Spleen (tissue), 11 donors: ENCODE data around the gene ZSWIM6. TPM values are rescaled to one million over a fixed set of nuclear protein-coding genes. Genes with fewer than 3 reads are reported as not detected.

ENCODE experiments used
- DNase-seq: peaks from one replicate; pipeline ENCODE4 v3.0.0-alpha.2; 2020
- H3K27ac ChIP-seq, 8 donors: fragments of 200-600 bp; sonication (generic) in 7 of 8; 1 replicate in 4 of 8; 2 replicates in 4 of 8; pipeline versions ENCODE4 v1.5.0 to v1.8.0; 2016 to 2021; ENCODE audit warnings: inconsistent platforms in 4 of 8, mild to moderate bottlenecking in 4 of 8, moderate library complexity in 1 of 8
- H3K27me3 ChIP-seq, 7 donors: fragments of 200-600 bp; sonication (generic) in 6 of 7; replicated peaks in 1 of 7; 1 replicate in 4 of 7; 2 replicates in 3 of 7; pipeline versions ENCODE4 v1.5.0 to v1.8.0; 2016 to 2021; ENCODE audit warnings: inconsistent platforms in 3 of 7, mild to moderate bottlenecking in 1 of 7
- H3K36me3 ChIP-seq, 6 donors: fragments of 200-600 bp; sonication (generic) in 5 of 6; 1 replicate in 4 of 6; 2 replicates in 2 of 6; pipeline versions ENCODE4 v1.5.0 to v1.8.0; 2016 to 2021; ENCODE audit warnings: inconsistent platforms in 2 of 6
- H3K4me1 ChIP-seq, 6 donors: fragments of 200-600 bp; sonication (generic) in 5 of 6; 1 replicate in 3 of 6; 2 replicates in 3 of 6; pipeline versions ENCODE4 v1.5.0 to v1.8.0; 2016 to 2021; ENCODE audit warnings: inconsistent platforms in 3 of 6
- H3K4me3 ChIP-seq, 8 donors: fragments of 200-600 bp; sonication (generic) in 7 of 8; 1 replicate in 4 of 8; 2 replicates in 4 of 8; pipeline versions ENCODE4 v1.5.0 to v1.8.0; 2016 to 2021; ENCODE audit warnings: inconsistent platforms in 4 of 8, mild to moderate bottlenecking in 4 of 8, moderate library complexity in 2 of 8
- H3K9me3 ChIP-seq, 8 donors: fragments of 200-600 bp; sonication (generic) in 7 of 8; 1 replicate in 4 of 8; 2 replicates in 4 of 8; pipeline versions ENCODE4 v1.5.0 to v1.8.0; 2016 to 2021; ENCODE audit warnings: inconsistent platforms in 4 of 8
- POLR2A ChIP-seq, 3 donors: fragments of 450-650 bp; IDR thresholded peaks; one replicate each; pipeline ENCODE4 v1.5.1; 2017; ENCODE audit warnings: antibody characterized with exemption in 3 of 3, mild to moderate bottlenecking in 1 of 3
- POLR2AphosphoS5 ChIP-seq, 3 donors: sonication (generic); formaldehyde crosslinking; IDR thresholded peaks; one replicate each; pipeline ENCODE4 v1.5.1; 2017; ENCODE audit warnings: antibody characterized with exemption in 3 of 3
- WGBS, 5 donors: extraction: QIAGEN DNeasy Blood & Tissue Kit in 3 of 5; methylation state at CpG; one replicate each; pipeline versions ENCODE4 v1.1.5 to v1.1.7; 2013 to 2018; 5-methylcytosine and 5-hydroxymethylcytosine counted together
- intact Hi-C: fragments of 100-400 bp; cut with DNase I; formaldehyde crosslinking; loops from one replicate; pipeline ENCODE4 v1.15.0; 2023; ENCODE audit warnings: low total_unique reads
- polyA plus RNA-seq, 3 donors: library from polyadenylated mRNA; stranded (reverse); fragments of 200-250 nt; gene quantifications; one replicate each; pipeline ENCODE4 v1.2.1, GENCODE V29; 2013
- total RNA-seq, 7 donors: library from RNA; depleted of rRNA in 3 of 7; stranded (reverse); fragments of >200 nt in 3 of 7; fragmentation: NEBNext Ultra II Directional in 4 of 7; extraction: Animal tissue kit (Norgen Biotek cat#: 25700) in 4 of 7; gene quantifications; one replicate each; pipeline versions ENCODE4 v1.1.0 to v1.2.1, GENCODE V29; 2016 to 2021
- TF ChIP-seq, protein P1 (sequence below), 11 experiments: fragments of 200-600 bp in 7 of 11; fragments of 450-650 bp in 4 of 11; sonication (generic) in 4 of 11; IDR thresholded peaks in 8 of 11; conservative IDR thresholded peaks in 3 of 11; 1 replicate in 7 of 11; 2 replicates in 4 of 11; pipeline versions ENCODE4 v1.4.0 to v1.8.0; 2016 to 2021; ENCODE audit warnings: antibody characterized with exemption in 11 of 11, inconsistent platforms in 4 of 11, mild to moderate bottlenecking in 1 of 11
- donor health status: healthy with polysubstance abuse.
- donor health status: DM: no; HTN: no; CAD: no; lungs with moderate emphysema.
- donor health status: DM: no; HTN: no; CAD: no.
- donor health status: Bipolar disorder and iron deficiency.
- donor health status: healthy.
- donor health status: DM: no; HTN: no; CAD: no.
- donor health status: DM: yes; HTN: yes; CAD: no.

ZSWIM6 gene
- total and polyA plus RNA-seq, 10 donors: 3.1 to 22.9 (median 16.9) TPM

DNA sequence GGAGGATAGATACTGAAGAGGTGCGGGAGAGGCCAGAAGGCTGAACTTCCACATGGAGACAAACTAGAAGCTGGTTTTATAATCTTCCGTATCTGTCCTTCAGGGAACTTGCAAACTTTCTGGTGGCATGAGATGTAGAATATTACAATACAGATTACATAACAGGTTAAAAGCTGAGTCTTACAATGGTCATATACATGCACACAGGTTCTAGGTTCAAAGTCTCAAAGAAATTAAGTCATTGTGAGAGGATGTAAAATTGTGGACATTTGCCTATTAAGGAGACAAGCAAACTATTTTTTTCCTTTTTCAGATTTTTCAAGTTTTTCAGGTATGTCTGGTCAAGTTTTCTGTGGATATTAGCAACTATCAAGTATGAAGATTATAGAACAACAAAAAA, 10.4 kb upstream of the ZSWIM6 start:
- intact Hi-C loops: no loop called here
- TF ChIP-seq POLR2A (IDR thresholded peaks at IDR 0.05): no peak
- TF ChIP-seq, protein P1, sequence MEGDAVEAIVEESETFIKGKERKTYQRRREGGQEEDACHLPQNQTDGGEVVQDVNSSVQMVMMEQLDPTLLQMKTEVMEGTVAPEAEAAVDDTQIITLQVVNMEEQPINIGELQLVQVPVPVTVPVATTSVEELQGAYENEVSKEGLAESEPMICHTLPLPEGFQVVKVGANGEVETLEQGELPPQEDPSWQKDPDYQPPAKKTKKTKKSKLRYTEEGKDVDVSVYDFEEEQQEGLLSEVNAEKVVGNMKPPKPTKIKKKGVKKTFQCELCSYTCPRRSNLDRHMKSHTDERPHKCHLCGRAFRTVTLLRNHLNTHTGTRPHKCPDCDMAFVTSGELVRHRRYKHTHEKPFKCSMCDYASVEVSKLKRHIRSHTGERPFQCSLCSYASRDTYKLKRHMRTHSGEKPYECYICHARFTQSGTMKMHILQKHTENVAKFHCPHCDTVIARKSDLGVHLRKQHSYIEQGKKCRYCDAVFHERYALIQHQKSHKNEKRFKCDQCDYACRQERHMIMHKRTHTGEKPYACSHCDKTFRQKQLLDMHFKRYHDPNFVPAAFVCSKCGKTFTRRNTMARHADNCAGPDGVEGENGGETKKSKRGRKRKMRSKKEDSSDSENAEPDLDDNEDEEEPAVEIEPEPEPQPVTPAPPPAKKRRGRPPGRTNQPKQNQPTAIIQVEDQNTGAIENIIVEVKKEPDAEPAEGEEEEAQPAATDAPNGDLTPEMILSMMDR (IDR thresholded peaks at IDR 0.05 in 8 of 11, conservative IDR thresholded peaks at IDR 0.05 in 3 of 11): no peak
- TF ChIP-seq POLR2AphosphoS5 (IDR thresholded peaks at IDR 0.05): no peak
- H3K4me1 ChIP-seq: peaks cover 7 to 59% (median 27%) of the 10 kb centered on the region in 6 donors
- no peaks in the 10 kb centered on the region for H3K9me3 ChIP-seq
- no peaks in the 10 kb centered on the region for H3K27me3 ChIP-seq
- H3K4me3 ChIP-seq: no peak overlapping the region
- DNase-seq: no peak
- 82 to 96% (median 94%) methylated on average over 2 of the region's 2 CpGs for WGBS, 5 donors
- peak overlapping the region in 2 of 8 donors; percentile 77 to 81 for H3K27ac ChIP-seq
- H3K36me3 ChIP-seq: no peaks in the 10 kb centered on the region

DNA sequence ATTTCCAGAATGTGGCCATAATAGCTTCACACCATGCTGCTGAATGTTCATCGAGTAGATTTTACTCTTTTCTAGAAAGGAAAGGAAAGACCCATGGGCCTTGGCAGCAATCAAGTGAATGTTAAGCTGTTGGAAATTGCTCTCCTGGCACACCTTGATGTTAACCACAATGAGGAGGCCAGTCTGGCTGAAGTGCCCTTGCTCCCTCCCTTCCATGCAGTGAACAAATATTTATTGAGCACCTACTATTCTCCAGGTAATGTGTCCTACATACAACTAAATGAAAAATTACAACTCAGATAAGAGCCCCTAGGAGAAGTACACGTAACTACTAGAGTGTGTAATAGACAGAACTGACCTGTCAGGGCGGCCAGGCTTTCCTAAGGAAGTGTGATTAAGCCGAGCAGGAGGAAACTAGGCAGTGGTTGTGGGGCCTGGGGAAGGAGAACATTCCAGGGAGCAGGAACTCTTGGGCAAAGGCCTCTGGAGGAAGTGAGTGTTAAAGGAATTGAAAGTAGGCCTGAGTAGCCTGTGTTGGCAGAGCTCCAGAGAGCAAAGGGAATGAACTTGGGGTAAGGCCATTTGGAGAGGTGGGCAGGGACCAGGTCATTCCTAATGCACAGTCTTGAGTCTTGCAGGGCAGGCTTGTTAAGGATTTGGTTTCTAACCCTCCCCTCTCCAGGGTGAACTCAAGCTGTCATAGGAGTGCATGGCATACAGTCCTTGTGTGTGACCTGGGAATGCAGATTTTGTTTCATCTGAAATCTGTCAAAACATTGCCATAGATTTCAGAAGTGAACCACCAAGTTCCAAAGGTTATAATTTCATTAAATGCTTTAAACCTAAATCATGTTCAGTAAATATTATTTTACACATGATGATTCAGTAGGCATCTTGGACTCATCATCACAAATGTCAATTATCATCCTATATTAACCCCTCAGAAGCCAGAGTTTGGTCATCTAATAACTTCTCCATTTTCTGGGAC, 9.0 kb upstream of the ZSWIM6 start:
- TF ChIP-seq POLR2AphosphoS5 (IDR thresholded peaks at IDR 0.05) (no peak), POLR2A (IDR thresholded peaks at IDR 0.05) (no peak)
- TF ChIP-seq, protein P1 (IDR thresholded peaks at IDR 0.05 in 8 of 11, conservative IDR thresholded peaks at IDR 0.05 in 3 of 11): no peak
- WGBS, 5 donors: 54 to 78% (median 71%) methylated on average over 4 of the region's 4 CpGs
- no peaks in the 10 kb centered on the region for H3K36me3 ChIP-seq
- no peaks in the 10 kb centered on the region for H3K27me3 ChIP-seq
- no peaks in the 10 kb centered on the region for H3K9me3 ChIP-seq
- H3K4me3 ChIP-seq: no peak overlapping the region
- H3K4me1 ChIP-seq: peaks cover 7 to 66% (median 32%) of the 10 kb centered on the region in 6 donors
- peak overlapping the region in 1 of 8 donors; percentile 10 for H3K27ac ChIP-seq
- DNase-seq: no peak
- intact Hi-C loops: no loop called here

DNA sequence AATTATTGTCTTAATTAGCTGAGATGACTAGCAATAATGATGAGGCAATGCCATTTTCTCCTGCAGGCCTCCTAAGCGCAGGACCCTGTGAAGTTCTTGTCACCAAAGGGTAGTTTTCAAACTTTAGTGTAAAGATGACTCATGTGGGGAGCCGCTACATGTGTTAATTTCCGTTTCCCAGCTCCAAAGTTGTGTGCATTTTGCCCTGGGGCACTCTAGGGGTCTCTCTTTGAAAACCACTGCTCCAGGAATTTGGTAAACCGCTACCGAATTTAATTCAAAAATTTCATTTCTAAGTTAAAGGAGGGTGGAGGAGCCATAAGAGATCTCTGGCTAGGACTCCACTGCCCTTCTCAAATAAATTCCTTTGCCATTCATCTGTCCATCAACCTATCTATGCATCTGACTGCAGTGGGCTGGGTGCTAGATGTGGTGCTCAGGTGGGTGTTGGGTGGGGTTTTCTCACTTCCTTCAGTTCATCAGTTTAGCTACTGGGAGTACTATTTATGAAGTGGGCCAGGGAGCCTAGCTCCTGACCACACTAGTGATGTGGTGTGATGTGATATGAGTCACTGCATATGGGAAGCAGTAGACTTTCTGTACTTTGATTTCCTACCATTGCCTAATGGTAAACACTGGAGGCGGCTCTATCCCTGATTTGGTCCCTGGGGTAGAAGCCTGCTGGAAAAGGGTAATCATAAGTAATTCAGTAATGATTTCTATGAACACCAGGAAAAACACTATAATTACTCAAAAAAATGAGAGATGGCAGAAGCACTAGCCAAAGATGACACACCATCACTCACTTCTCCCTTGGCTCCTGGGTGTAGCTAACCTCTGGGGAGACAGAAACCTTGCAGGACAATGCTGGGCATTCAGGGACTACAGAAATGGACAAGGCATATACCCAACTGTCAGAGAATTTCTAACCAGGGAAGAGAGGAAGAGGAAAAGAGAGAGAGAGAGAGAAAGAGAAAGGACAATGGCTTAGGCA, 4.0 kb upstream of the ZSWIM6 start:
- Histone ChIP-seq H3K36me3 (no peaks in the 10 kb centered on the region), H3K4me3 (no peak overlapping the region), H3K27me3 (peaks cover 0 to 4% (median 0%) of the 10 kb centered on the region in 7 donors), H3K27ac (no peak overlapping the region), H3K4me1 (peaks cover 9 to 46% (median 22%) of the 10 kb centered on the region in 6 donors), H3K9me3 (no peaks in the 10 kb centered on the region)
- DNase-seq: no peak
- no peak for TF ChIP-seq POLR2A (IDR thresholded peaks at IDR 0.05)
- intact Hi-C loops: no loop called here
- 68 to 75% (median 73%) methylated on average over 6 of the region's 6 CpGs for WGBS, 5 donors

DNA sequence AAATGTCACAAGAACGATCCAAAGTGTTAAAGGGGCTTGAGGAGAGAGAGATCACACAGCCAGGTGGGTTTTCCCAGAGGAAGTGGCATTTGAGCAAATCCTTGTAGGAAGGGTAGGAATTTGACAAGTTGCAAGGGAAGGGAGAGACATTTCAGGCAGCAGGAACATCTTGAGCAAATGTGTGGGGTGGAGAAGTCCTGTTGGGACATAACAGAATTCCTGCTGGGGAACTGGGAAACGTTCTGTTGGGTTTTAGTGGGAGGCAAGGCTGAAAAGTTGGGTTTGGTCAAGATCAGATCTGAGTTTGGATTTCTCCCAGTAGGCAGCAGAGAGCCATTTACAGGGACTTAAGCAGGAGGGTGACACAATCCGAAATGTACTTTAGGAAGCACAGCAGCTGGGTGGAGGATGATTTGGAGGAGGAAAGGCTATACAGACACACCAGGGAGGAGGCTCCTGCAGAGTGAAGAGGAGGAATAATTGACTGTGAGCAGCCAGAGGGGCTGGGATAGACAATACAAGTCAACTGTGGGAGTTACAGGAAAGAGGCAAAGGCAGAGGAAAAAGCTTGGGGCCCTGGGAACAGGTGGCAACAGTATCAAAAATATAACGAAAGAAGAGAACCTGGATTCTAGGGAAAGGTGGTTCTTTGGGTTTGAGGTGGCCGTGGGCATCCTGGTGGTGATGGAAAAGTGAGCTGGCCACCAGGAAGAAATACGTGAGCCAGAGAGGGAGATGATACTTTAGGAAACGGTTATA, 3.1 kb upstream of the ZSWIM6 start:
- WGBS, 5 donors: 71 to 81% (median 76%) methylated on average over 7 of the region's 7 CpGs
- peaks cover 10 to 43% (median 23%) of the 10 kb centered on the region in 6 donors for H3K4me1 ChIP-seq

More for the DNA sequence above, 3.1 kb upstream of the ZSWIM6 start:
- no peaks in the 10 kb centered on the region for H3K36me3 ChIP-seq
- no peak for TF ChIP-seq POLR2AphosphoS5 (IDR thresholded peaks at IDR 0.05)
- TF ChIP-seq, protein P1 (IDR thresholded peaks at IDR 0.05 in 8 of 11, conservative IDR thresholded peaks at IDR 0.05 in 3 of 11): no peak
- no peak for TF ChIP-seq POLR2A (IDR thresholded peaks at IDR 0.05)
- intact Hi-C loops: no loop called here
- no peaks in the 10 kb centered on the region for H3K9me3 ChIP-seq
- no peak overlapping the region for H3K4me3 ChIP-seq
- H3K27ac ChIP-seq: peak overlapping the region in 1 of 8 donors; percentile 98
- peaks cover 0 to 4% (median 0%) of the 10 kb centered on the region in 7 donors for H3K27me3 ChIP-seq
- no peak for DNase-seq
